ENCODE measurements around the gene MYO19. TPM values are rescaled to one million over a fixed set of nuclear protein-coding genes. Genes with fewer than 3 reads are reported as not detected.

Gene MYO19
- total RNA-seq, 4 donors from 2014 or later = 33.3 to 120 (median 69.8) TPM

- Histone ChIP-seq H3K36me3 (peaks cover 0 to 92% (median 14%) of the 10 kb centered on the region in 3 donors), H3K27me3 (no peaks in the 10 kb centered on the region), H3K9me3 (no peaks in the 10 kb centered on the region), H3K4me3 (no peak overlapping the region), H3K27ac (no peak overlapping the region), H3K4me1 (peaks cover 0 to 7% (median 0%) of the 10 kb centered on the region in 4 donors)
- TF ChIP-seq POLR2A (IDR thresholded peaks at IDR 0.05) (no peak), EP300 (IDR thresholded peaks at IDR 0.05) (no peak), CTCF (IDR thresholded peaks at IDR 0.05) (no peak)
- DNase-seq (ENCODE audit: low spot score in 2 of 2) = no peak
- 91 to 96% methylated on average over 8 of the region's 8 CpGs for WGBS, 2 donors
Measured at GRCh38 chr17:36505171-36505570, 29.5 kb downstream of the MYO19 start.

- H3K9me3 ChIP-seq = no peaks in the 10 kb centered on the region
- peaks cover 0 to 8% (median 0%) of the 10 kb centered on the region in 4 donors for H3K4me1 ChIP-seq
- no peak overlapping the region for H3K27ac ChIP-seq
- H3K27me3 ChIP-seq = no peaks in the 10 kb centered on the region
- no peak overlapping the region for H3K4me3 ChIP-seq
- TF ChIP-seq CTCF (IDR thresholded peaks at IDR 0.05) (no peak), EP300 (IDR thresholded peaks at IDR 0.05) (no peak), POLR2A (IDR thresholded peaks at IDR 0.05) (no peak)
- H3K36me3 ChIP-seq = peaks cover 0 to 82% (median 14%) of the 10 kb centered on the region in 3 donors
- 92 to 94% methylated on average over 5 of the region's 5 CpGs for WGBS, 2 donors
- DNase-seq (ENCODE audit: low spot score in 2 of 2) = no peak
Measured at GRCh38 chr17:36504156-36504545, 30.5 kb downstream of the MYO19 start.

- Histone ChIP-seq H3K36me3 (peaks cover 0 to 84% (median 9%) of the 10 kb centered on the region in 3 donors), H3K27ac (no peak overlapping the region), H3K4me3 (no peak overlapping the region), H3K27me3 (no peaks in the 10 kb centered on the region), H3K4me1 (peaks cover 0 to 14% (median 0%) of the 10 kb centered on the region in 4 donors), H3K9me3 (no peaks in the 10 kb centered on the region)
- DNase-seq (ENCODE audit: low spot score in 2 of 2) = no peak
- no peak for TF ChIP-seq EP300 (IDR thresholded peaks at IDR 0.05)
- TF ChIP-seq CTCF (IDR thresholded peaks at IDR 0.05) = no peak
- TF ChIP-seq POLR2A (IDR thresholded peaks at IDR 0.05) = no peak
- WGBS, 2 donors = 58 to 72% methylated on average over 3 to 7 of the region's 7 CpGs
Measured at GRCh38 chr17:36503456-36504155, 31.1 kb downstream of the MYO19 start.

- no peak for DNase-seq (ENCODE audit: low spot score in 2 of 2)
- H3K9me3 ChIP-seq = no peaks in the 10 kb centered on the region
- peaks cover 0 to 19% (median 0%) of the 10 kb centered on the region in 4 donors for H3K4me1 ChIP-seq
- 89 to 93% methylated on average over 6 of the region's 6 CpGs for WGBS, 2 donors
- no peaks in the 10 kb centered on the region for H3K27me3 ChIP-seq
- H3K36me3 ChIP-seq = peaks cover 0 to 84% (median 8%) of the 10 kb centered on the region in 3 donors
- TF ChIP-seq POLR2A (IDR thresholded peaks at IDR 0.05) = no peak
- TF ChIP-seq CTCF (IDR thresholded peaks at IDR 0.05) = no peak
- H3K4me3 ChIP-seq = no peak overlapping the region
- H3K27ac ChIP-seq = no peak overlapping the region
Measured at GRCh38 chr17:36501963-36502362, 32.7 kb downstream of the MYO19 start.

- WGBS, 2 donors = 88 to 95% methylated on average over 3 of the region's 3 CpGs
- no peaks in the 10 kb centered on the region for H3K27me3 ChIP-seq
- DNase-seq (ENCODE audit: low spot score in 2 of 2) = no peak
- no peaks in the 10 kb centered on the region for H3K9me3 ChIP-seq
- no peak overlapping the region for H3K27ac ChIP-seq
- peaks cover 0 to 19% (median 0%) of the 10 kb centered on the region in 4 donors for H3K4me1 ChIP-seq
- peaks cover 0 to 84% (median 13%) of the 10 kb centered on the region in 3 donors for H3K36me3 ChIP-seq
- no peak overlapping the region for H3K4me3 ChIP-seq
- TF ChIP-seq POLR2A (IDR thresholded peaks at IDR 0.05) = no peak
- TF ChIP-seq EP300 (IDR thresholded peaks at IDR 0.05) = no peak
- no peak for TF ChIP-seq CTCF (IDR thresholded peaks at IDR 0.05)
Measured at GRCh38 chr17:36501351-36501750, 33.3 kb downstream of the MYO19 start.

Data from tibial nerve (tissue), 4 donors.